Stimulated activated CD4-positive, alpha-beta T cell treated with anti-CD3 and anti-CD28 coated beads, Interleukin-15, amount 100 ng/mL, for 24 hours (primary cell): Measurements from ENCODE around the gene PPP1R9B.

Experiments
- DNase-seq: peaks from one replicate; pipeline ENCODE4 v3.0.0-alpha.2; 2020

Gene PPP1R9B

GRCh38 chr17:50103252-50103651 is 47.2 kb downstream of the PPP1R9B start:
- DNase-seq = no peak

- no peak for DNase-seq
Measured at GRCh38 chr17:50102164-50102991, 48.1 kb downstream of the PPP1R9B start.

GRCh38 chr17:50101346-50102163 is 48.9 kb downstream of the PPP1R9B start:
- no peak for DNase-seq

GRCh38 chr17:50100921-50101345 is 49.5 kb downstream of the PPP1R9B start:
- DNase-seq = no peak

GRCh38 chr17:50100480-50100883 is 50.0 kb downstream of the PPP1R9B start:
- DNase-seq = no peak

- DNase-seq = no peak
Measured at GRCh38 chr17:50099003-50099402, 51.5 kb downstream of the PPP1R9B start.

- no peak for DNase-seq
Measured at GRCh38 chr17:50098583-50098982, 51.9 kb downstream of the PPP1R9B start.

- DNase-seq = no peak
Measured at GRCh38 chr17:50097926-50098325, 52.6 kb downstream of the PPP1R9B start.

GRCh38 chr17:50097455-50097854 is 53.0 kb downstream of the PPP1R9B start:
- no peak for DNase-seq

- no peak for DNase-seq
Measured at GRCh38 chr17:50096758-50097157, 53.7 kb downstream of the PPP1R9B start.

GRCh38 chr17:50096092-50096491 is 54.4 kb downstream of the PPP1R9B start:
- DNase-seq = no peak

GRCh38 chr17:50095626-50096037 is 54.8 kb downstream of the PPP1R9B start:
- no peak for DNase-seq

- DNase-seq = peak; percentile 97
Measured at GRCh38 chr17:50094753-50095619, 55.5 kb downstream of the PPP1R9B start, which contains the start of gene PDK2. Gene PDK2 (plus strand): TSS chr17:50095351. CDS start chr17:50095436, 85 bp downstream.

- DNase-seq = peak; percentile 94
Measured at GRCh38 chr17:50094243-50094752, 56.2 kb downstream of the PPP1R9B start.

GRCh38 chr17:50093807-50094206 is 56.7 kb downstream of the PPP1R9B start:
- no peak for DNase-seq

GRCh38 chr17:50093246-50093645 is 57.2 kb downstream of the PPP1R9B start:
- DNase-seq = no peak

- DNase-seq = no peak
Measured at GRCh38 chr17:50091918-50092285, 58.6 kb downstream of the PPP1R9B start.

- DNase-seq = no peak
Measured at GRCh38 chr17:50090971-50091917, 59.2 kb downstream of the PPP1R9B start.

- DNase-seq = no peak
Measured at GRCh38 chr17:50090071-50090470, 60.4 kb downstream of the PPP1R9B start.

- DNase-seq = no peak
Measured at GRCh38 chr17:50088952-50089825, 61.3 kb downstream of the PPP1R9B start.
